Right atrium auricular region (tissue), 2 donors: ENCODE measurements around the gene RXFP3. TPM values are rescaled to one million over a fixed set of nuclear protein-coding genes. Genes with fewer than 3 reads are reported as not detected.

Experiments used
- DNase-seq: peaks from one replicate; pipeline ENCODE4 v3.0.0-alpha.2; 2019; ENCODE audit warnings: low spot score
- H3K27ac ChIP-seq, 2 donors: fragments of 200-600 bp; sonication (generic); 1 replicate in 1 of 2; 2 replicates in 1 of 2; pipeline ENCODE4 v1.5.1; 2016 to 2019
- H3K27me3 ChIP-seq, 2 donors: fragments of 200-600 bp; sonication (generic); one replicate each; pipeline versions ENCODE4 v1.5.1 to v1.6.0; 2017 to 2019
- H3K36me3 ChIP-seq: fragments of 200-600 bp; sonication (generic); one replicate; pipeline ENCODE4 v1.5.1; 2016
- H3K4me1 ChIP-seq, 2 donors: fragments of 200-600 bp; sonication (generic); one replicate each; pipeline versions ENCODE4 v1.5.1 to v1.6.0; 2017 to 2019
- H3K4me3 ChIP-seq, 2 donors: fragments of 200-600 bp; sonication (generic); 1 replicate in 1 of 2; 2 replicates in 1 of 2; pipeline ENCODE4 v1.5.1; 2017 to 2019; ENCODE audit warnings: mild to moderate bottlenecking in 1 of 2, moderate library complexity in 1 of 2
- H3K9me3 ChIP-seq, 2 donors: fragments of 200-600 bp; sonication (generic); one replicate each; pipeline ENCODE4 v1.5.1; 2019
- CTCF ChIP-seq, 2 donors: fragments of 200-600 bp; sonication (generic); IDR thresholded peaks; one replicate each; pipeline ENCODE4 v1.5.1; 2019; ENCODE audit warnings: antibody characterized with exemption in 2 of 2
- total RNA-seq, 2 donors: library from RNA; depleted of rRNA; stranded (reverse); fragments of >200 nt; gene quantifications; one replicate each; pipeline ENCODE4 v1.1.0, GENCODE V29; 2016

The RXFP3 gene
- total RNA-seq, 2 donors from 2014 or later = not detected

- H3K36me3 ChIP-seq = no peaks in the 10 kb centered on the region
- H3K4me3 ChIP-seq = no peak overlapping the region
- no peak for TF ChIP-seq CTCF (IDR thresholded peaks at IDR 0.05)
- no peaks in the 10 kb centered on the region for H3K27me3 ChIP-seq
- no peak for DNase-seq
- H3K27ac ChIP-seq = no peak overlapping the region
- no peaks in the 10 kb centered on the region for H3K9me3 ChIP-seq
- H3K4me1 ChIP-seq = no peaks in the 10 kb centered on the region
Measured at GRCh38 chr5:33929925-33930690, 6.1 kb upstream of the RXFP3 start.

GRCh38 chr5:33931136-33931535 is 5.0 kb upstream of the RXFP3 start:
- no peak for TF ChIP-seq CTCF (IDR thresholded peaks at IDR 0.05)
- Histone ChIP-seq H3K36me3 (no peaks in the 10 kb centered on the region), H3K27ac (no peak overlapping the region), H3K4me1 (peaks cover 0 to 5% of the 10 kb centered on the region in 2 donors), H3K9me3 (no peaks in the 10 kb centered on the region), H3K4me3 (no peak overlapping the region), H3K27me3 (no peaks in the 10 kb centered on the region)
- DNase-seq = no peak

- no peak for DNase-seq
- H3K9me3 ChIP-seq = no peaks in the 10 kb centered on the region
- no peaks in the 10 kb centered on the region for H3K36me3 ChIP-seq
- TF ChIP-seq CTCF (IDR thresholded peaks at IDR 0.05) = no peak
- H3K27me3 ChIP-seq = peaks cover 5 to 18% of the 10 kb centered on the region in 2 donors
- H3K4me1 ChIP-seq = peaks cover 0 to 15% of the 10 kb centered on the region in 2 donors
- H3K27ac ChIP-seq = no peak overlapping the region
- no peak overlapping the region for H3K4me3 ChIP-seq
Measured at GRCh38 chr5:33933723-33934169, 2.4 kb upstream of the RXFP3 start.

GRCh38 chr5:33934176-33934575 is 2.0 kb upstream of the RXFP3 start:
- Histone ChIP-seq H3K4me3 (no peak overlapping the region), H3K9me3 (no peaks in the 10 kb centered on the region), H3K36me3 (no peaks in the 10 kb centered on the region), H3K27me3 (peaks cover 5 to 18% of the 10 kb centered on the region in 2 donors), H3K27ac (no peak overlapping the region), H3K4me1 (peaks cover 0 to 15% of the 10 kb centered on the region in 2 donors)
- no peak for DNase-seq
- TF ChIP-seq CTCF (IDR thresholded peaks at IDR 0.05) = no peak

GRCh38 chr5:33936004-33936380 is 194 bp upstream of the RXFP3 start:
- Histone ChIP-seq H3K36me3 (no peaks in the 10 kb centered on the region), H3K9me3 (no peaks in the 10 kb centered on the region), H3K4me1 (peaks cover 0 to 15% of the 10 kb centered on the region in 2 donors), H3K4me3 (peak overlapping the region; percentile 10 to 39), H3K27ac (no peak overlapping the region), H3K27me3 (peaks cover 10 to 18% of the 10 kb centered on the region in 2 donors)
- TF ChIP-seq CTCF (IDR thresholded peaks at IDR 0.05) = peak; percentile 29 to 62
- peak; percentile 60 for DNase-seq
